ENCODE data around the gene NACC2.

- TF ChIP-seq CTCF (conservative IDR thresholded peaks at IDR 0.05; ENCODE audit: low read length): no peak
- TF ChIP-seq EZH2phosphoT487 (IDR thresholded peaks at IDR 0.05; ENCODE audit: borderline replicate concordance): no peak
Observed at GRCh38 chr9:136111190-136111589, 16.1 kb upstream of the NACC2 start.
